GM18858 (cell line): Measurements from ENCODE around the gene HTR1B.

ENCODE experiments used
- ATAC-seq: cut with Tn5 transposase; IDR thresholded peaks from one replicate; pipeline ENCODE4 v1.9.1; 2021; ENCODE audit not compliant: unreplicated experiment

The HTR1B gene

GRCh38 chr6:77463308-77463860 is at the start of gene HTR1B:
Gene HTR1B (minus strand): TSS chr6:77463491. CDS start chr6:77463403, 88 bp downstream.
- ATAC-seq, result no peak

GRCh38 chr6:77512554-77512953 is 49.3 kb upstream of the HTR1B start:
- no peak for ATAC-seq

- no peak for ATAC-seq
Observed at GRCh38 chr6:77511860-77512259, 48.6 kb upstream of the HTR1B start.

- no peak for ATAC-seq
Observed at GRCh38 chr6:77502981-77503380, 39.7 kb upstream of the HTR1B start.

GRCh38 chr6:77492530-77492929 is 29.2 kb upstream of the HTR1B start:
- no peak for ATAC-seq

- no peak for ATAC-seq
Observed at GRCh38 chr6:77487808-77488425, 24.6 kb upstream of the HTR1B start.

- ATAC-seq, result no peak
Observed at GRCh38 chr6:77482981-77483380, 19.7 kb upstream of the HTR1B start.

GRCh38 chr6:77474973-77475372 is 11.7 kb upstream of the HTR1B start:
- ATAC-seq, result no peak

GRCh38 chr6:77474286-77474956 is 11.1 kb upstream of the HTR1B start:
- ATAC-seq, result no peak

- no peak for ATAC-seq
Observed at GRCh38 chr6:77470983-77471382, 7.7 kb upstream of the HTR1B start.

GRCh38 chr6:77468939-77469338 is 5.6 kb upstream of the HTR1B start:
- ATAC-seq, result no peak

GRCh38 chr6:77466451-77467437 is 3.5 kb upstream of the HTR1B start:
- peak; percentile 70 for ATAC-seq

- peak; percentile 75 for ATAC-seq
Observed at GRCh38 chr6:77466055-77466450, 2.8 kb upstream of the HTR1B start.

GRCh38 chr6:77464495-77464867 is 1.2 kb upstream of the HTR1B start:
- no peak for ATAC-seq

- no peak for ATAC-seq
Observed at GRCh38 chr6:77463861-77464494, 687 bp upstream of the HTR1B start.

- ATAC-seq, result no peak
Observed at GRCh38 chr6:77462359-77463307, 658 bp downstream of the HTR1B start.

- no peak for ATAC-seq
Observed at GRCh38 chr6:77461796-77462195, 1.5 kb downstream of the HTR1B start.

- ATAC-seq, result no peak
Observed at GRCh38 chr6:77458421-77458820, 4.9 kb downstream of the HTR1B start.

GRCh38 chr6:77457720-77458349 is 5.5 kb downstream of the HTR1B start:
- peak; percentile 79 for ATAC-seq
